NCI-H2029 (cell line): ENCODE measurements around the gene RNF208.

Experiments used
- DNase-seq: peaks from one replicate; lab custom pipeline; 2025; lab: John Stamatoyannopoulos, UW

RNF208 gene

DNA sequence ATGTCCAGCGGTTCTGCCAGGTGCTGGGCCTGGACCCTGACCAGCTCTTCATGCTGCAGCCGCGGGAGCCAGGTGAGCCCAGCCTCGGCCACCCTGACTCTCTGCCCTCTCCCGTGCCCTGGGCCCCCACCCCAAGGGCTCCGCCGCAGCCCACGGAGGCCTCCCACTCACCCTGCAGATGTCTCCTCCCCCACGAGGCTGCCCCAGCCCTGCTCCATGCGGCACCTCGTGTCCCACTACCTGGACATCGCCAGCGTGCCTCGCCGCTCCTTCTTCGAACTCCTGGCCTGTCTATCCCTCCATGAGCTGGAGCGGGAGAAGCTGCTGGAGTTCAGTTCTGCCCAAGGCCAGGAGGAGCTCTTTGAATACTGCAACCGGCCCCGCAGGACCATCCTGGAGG lies 7.4 kb downstream of the RNF208 start:
- no peak for DNase-seq

DNA sequence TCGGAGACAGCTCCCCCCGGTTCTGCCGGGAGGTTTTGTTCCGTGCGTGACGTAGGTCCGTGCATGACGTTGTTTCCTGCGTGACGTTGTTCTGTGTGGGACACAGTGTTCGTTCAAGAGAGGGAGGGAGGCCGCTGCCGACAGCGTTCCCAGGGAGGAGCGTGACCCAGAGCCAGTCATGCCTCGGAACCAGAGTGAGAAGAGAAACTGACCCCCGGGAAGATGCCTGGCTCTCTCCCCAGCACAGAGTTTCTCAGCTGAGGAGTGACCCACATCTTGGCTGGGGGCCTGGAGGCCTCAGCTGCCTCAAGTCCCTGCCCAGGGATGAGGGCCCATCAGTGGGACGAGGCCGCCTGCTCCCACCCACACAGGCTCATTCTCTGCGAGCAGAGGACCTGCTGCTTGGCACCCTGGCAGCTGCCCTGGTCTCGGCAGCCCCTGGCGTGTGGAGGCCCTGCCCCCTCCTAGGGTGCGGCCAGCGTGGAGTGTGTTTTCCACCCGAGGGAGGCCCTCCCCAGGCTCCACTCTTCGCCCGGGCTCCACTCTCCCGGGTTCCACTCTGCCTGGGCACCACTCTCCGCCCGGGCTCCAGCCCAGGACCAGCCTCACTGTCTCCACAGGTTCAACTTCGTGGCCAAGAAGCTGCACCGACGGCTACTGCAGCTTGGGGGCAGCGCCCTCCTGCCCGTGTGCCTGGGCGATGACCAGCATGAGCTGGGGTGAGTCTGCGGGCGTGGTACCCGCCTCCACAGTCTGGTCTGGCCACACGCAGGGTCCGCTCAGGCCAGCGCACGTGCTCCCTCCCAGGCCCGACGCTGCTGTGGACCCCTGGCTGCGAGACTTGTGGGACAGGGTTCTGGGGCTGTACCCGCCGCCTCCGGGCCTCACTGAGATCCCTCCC lies 8.6 kb downstream of the RNF208 start:
- no peak for DNase-seq

DNA sequence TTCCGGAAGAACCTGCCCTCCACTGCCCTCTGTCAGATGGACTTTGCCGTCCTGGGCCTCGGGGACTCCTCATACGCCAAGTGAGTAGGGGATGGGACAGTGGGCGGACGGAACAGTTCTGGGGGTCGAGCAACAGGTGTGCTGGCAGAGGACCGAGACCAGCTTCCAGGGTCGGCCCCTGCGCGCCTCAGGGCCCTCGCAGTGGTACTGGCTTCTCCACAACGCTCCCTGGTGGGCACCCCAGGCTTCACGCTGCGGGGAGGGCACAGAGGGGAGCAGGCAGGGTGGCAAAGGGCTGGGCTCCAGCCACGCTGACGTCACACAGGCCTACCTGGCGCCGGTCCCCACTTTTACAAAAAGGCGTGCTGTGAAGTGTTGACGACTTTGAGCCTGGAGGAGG lies 9.5 kb downstream of the RNF208 start:
- no peak for DNase-seq

DNA sequence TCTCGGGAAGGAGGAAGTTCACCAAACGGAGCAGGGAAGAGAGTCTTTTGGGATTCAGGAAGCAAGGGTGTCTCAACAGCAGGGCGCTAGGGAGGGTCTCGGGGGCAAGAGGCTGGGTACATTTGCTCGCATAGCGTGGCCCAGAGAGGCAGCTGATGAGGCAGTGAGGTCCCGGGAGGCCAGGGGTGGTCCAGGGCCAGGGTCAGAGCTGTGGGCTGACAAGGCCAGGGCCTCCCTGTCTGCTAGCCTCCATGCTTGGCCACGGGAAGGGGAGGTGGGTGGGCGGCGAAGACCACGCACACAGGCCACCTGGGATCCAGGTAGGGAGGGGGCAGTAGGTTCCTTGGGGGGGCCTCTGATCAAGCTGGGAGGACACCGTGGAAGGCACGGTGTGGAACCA lies 10.5 kb downstream of the RNF208 start:
- DNase-seq = no peak

DNA sequence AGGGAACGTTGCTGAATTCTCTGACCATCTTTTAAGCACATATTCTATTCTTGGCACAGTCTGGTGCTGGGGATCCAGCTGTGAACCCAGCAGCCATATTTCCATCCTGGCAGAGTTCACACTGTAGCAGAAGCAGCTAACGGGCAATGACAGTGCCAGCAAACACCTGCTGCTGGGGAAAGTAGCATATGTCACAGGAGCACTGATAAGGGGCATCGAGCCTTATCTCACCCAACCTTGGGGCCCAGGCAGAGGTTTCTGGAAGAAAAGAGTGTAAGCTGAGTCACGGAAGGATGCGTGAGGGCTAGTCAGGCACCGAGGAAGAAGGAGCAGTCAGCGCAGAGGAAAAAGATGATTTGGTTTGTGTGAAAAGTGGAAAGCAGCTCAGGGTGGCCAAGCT lies 15.4 kb downstream of the RNF208 start:
- no peak for DNase-seq

DNA sequence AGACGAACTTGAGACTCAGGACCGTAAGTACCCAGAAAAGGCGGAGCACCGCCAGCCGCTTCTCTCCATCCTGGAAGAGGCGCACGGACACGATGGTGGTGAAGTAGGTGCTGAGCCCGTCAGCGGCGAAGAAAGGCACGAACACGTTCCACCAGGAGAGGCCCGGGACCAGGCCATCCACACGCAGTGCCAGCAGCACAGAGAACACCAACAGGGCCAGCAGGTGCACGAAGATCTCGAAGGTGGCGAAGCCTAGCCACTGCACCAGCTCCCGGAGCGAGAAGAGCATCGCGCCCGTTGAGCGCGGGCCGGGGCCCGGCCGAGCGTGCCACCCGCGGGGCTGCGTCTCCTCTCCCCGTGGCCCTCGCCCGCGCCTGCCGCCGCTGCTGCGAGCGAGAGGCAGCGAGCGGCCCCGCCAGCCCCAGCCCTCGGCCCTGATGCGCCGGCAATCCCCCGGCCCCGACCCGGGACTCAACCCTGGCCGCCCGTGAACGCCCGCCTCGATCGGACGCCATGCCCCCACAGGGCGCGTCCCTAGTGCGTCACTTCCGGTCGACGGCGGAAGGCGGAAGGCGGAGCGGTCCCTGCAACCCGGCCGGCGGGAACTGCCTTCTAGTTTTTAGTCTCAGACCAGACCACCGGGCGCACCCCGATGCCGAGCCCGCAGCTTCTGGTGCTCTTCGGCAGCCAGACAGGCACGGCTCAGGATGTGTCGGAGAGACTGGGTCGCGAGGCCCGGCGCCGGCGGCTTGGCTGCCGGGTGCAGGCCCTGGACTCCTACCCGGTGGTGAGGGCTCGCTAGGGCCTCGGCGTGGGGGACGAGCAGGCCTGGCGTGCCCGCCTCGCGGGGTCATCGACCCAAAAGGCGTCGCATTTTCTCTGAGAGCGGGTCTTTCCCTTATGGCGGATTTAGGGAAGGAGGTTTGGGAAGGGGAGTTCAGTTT lies 16.6 kb downstream of the RNF208 start, which contains the start of the genes NDOR1 and TMEM203:
Gene NDOR1 (plus strand): TSS at position 575 of the 944 bp plus-strand sequence. CDS start 78 bp downstream, at position 653.
Gene TMEM203 (minus strand): TSS at position 523 of the 944 bp plus-strand sequence. CDS start 234 bp downstream, at position 289.
- peak; percentile 88 for DNase-seq

DNA sequence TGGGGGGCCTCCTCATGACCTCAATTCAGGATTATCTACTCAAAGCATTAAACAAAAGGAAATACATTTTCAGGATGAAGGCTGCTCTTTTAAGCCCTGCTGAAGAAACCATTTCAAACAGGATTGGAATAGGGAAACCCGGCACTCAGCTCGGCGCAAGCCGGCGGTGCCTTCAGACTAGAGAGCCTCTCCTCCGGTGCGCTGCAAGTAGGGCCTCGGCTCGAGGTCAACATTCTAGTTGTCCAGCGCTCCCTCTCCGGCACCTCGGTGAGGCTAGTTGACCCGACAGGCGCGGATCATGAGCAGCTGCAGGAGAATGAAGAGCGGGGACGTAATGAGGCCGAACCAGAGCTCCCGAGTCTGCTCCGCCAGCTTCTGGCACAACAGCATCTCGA lies 17.3 kb downstream of the RNF208 start:
- no peak for DNase-seq

DNA sequence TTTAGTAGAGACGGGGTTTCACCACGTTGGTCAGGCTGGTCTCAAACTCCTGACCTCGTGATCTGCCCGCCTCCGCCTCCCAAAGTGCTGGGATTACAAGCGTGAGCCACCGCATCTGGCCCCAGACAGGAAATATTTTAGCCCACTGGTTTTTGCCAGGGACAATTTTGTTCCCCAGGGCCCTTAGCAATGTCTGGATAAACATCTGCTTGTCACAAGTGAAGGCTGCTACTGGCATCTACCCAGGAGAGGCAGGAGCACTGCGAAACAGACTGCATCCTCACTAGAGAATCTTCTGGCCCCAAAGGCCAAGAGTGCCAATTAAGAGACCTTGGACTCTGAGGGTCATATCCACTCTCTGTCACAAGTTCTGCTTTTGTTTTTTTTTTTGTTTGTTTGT lies 19.1 kb downstream of the RNF208 start:
- no peak for DNase-seq

DNA sequence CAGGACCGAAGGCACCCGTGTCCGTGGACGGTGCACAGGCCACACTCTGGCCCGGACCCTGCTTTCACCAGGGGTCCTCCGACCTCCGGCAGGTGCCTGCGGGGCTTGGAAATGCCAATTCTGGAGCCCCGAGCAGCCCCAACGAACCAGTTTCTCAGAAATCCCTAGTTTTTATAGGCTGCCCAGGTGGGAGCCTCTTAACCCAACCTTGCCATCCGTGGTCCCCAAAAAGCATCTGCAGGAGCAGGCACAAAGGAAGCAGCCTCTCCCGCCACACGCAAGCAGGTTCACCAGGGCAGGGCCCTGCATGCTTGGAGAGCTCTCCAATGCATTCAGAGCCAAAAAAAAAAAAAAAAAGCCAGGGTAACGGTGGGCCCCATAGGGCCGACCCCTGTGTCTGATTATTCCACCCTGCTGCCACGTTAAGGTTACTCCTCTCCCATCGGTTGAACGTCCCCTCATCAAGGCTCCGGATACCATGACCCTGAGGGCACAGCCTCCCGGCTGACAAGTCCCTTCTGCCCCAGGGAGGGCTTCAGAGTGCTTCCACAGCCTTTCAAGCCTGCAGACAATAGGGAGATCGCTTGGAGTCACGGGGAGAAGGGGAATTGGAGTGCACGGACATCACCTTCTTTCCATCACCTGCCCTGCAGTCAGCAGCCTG lies 20.7 kb downstream of the RNF208 start:
- DNase-seq = no peak

DNA sequence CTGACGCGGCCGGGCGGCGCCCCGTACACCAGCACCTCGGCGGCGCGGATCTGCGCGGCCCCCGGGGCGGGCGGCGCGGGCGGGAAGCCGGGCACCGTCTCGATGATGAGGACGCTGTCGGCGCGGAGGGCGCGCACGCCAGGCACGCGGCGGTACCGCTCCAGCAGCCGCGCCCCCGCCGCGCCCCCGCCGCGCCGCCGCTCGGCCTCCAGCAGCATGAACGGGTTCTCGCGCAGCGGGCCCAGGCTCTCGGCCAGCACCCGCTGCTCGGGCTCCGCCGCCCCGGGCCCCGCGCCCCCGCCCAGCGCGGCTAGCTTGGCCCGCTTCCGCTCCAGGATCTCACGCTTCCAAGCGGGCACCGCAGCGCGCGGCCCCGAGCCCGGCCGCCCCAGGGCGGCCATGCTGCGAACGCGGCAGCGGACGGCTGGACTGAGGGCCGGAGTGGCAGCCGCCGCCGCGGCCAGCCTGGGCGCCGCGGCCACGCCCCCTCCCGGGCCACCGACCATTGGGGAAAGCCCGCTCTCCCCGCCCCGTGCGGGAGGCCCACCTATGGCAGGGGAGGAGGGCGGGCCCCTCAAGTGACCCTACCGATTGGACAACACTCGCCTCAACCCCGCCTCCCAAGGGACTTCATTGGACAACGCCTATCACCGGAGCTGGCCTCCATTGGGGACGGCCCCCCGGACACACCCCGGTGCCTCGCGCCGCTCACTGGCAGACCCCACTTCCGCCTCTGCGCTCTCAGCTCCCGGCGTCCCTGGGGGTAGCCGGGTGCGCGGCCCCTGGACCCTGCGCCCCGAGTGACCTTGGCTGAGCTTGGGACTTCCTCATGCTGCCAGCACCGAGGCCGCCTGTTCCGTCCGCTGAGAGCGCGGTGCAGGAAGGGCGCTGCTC lies 21.5 kb downstream of the RNF208 start, which contains the start of gene TPRN:
Gene TPRN (minus strand): TSS at position 431 of the 894 bp plus-strand sequence. CDS start 30 bp downstream, at position 401.
- DNase-seq = peak; percentile 99

DNA sequence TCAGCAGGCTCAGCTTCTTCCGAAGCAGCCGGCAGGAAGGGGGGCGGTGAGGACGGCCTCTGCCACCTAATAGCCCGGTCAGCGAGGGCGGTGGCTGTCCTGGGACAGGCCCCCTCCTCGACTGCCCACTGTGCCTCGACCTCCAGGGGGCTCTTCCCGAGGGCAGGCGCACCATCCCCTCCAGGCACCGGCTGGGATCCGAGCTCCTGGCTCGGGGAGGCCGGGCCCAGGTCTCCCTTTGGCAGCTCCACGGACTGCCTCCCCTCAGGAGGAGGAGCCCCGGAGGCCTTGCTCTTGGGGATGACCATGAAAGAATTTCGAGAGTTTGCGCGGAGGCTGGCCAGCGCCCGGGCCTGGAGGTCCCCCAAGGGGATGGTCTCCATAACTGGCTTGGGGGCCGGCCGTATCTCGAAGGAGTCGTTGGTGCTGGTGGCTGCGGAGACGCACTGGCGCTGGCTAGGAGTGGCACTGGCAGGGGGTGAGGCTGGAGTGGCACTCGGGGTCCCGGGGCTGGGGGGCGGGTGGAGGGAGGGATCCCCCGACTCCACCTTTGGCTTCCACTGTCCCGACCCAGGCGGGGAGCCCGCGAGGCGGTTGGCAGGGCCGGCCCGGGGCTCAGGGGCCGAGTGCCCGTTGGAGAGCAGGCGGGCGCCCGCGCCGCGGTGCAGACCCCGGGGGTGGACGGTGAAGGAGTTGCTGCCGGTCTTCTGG lies 22.5 kb downstream of the RNF208 start:
- no peak for DNase-seq

DNA sequence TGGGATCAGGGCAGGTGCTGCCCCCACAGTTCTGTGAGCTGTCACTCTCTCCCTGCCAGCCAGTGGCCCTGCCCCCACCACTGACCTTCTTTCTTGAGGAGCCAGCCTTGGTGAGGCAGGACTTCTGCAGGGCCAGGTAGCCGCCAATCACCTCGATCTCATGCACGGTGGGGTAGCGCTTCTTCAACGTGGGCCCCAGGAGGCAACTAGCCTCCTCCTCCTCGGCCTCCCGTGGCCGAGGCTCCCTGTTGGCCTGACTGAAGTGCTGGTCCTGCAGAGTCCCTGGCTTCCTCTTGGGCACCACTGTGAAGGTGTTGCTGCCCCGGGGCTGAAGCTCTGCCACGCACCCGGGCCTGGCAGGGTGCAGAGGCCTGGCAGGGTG lies 23.1 kb downstream of the RNF208 start:
- no peak for DNase-seq

DNA sequence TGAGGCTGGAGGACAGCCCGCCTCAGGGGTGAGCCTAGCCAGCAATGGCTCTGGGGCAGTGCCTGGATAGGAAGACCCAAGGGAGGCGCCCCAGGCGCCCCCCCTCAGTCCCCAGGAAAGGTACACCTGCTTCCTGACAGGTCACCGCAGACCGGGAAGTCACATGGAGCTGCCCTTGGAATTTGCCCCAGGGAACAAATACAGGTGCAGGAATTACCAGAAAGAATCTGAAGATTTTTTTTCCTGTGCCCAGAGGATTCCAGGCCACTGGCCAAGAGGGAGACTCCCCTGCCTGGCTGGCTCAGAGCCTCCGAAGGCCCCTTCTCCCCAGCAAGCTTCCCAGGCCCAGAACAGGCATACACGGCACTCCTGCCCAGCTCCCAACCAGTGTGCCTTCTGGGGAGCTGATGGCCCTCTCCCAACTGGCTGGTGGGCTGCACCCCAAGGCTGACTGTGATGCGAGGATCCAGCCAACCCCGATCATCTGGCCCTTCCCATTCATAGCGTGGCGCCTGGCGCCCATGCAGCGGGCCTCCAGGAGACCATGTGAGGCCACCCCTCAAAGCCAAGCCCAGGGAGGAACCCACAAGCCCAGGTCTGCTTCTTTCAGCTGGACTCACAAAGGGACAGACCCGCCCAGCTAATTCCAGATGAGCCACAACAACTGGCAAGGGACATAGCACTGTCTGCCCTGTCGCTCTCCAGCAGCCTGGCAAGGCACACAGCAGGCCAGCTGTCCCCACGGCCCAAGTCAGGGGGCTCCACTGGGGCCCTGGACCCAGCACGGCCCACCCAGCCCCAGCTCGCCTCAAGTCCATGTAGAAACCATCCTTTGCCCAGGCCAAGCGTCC lies 23.8 kb downstream of the RNF208 start:
- DNase-seq = peak; percentile 57

DNA sequence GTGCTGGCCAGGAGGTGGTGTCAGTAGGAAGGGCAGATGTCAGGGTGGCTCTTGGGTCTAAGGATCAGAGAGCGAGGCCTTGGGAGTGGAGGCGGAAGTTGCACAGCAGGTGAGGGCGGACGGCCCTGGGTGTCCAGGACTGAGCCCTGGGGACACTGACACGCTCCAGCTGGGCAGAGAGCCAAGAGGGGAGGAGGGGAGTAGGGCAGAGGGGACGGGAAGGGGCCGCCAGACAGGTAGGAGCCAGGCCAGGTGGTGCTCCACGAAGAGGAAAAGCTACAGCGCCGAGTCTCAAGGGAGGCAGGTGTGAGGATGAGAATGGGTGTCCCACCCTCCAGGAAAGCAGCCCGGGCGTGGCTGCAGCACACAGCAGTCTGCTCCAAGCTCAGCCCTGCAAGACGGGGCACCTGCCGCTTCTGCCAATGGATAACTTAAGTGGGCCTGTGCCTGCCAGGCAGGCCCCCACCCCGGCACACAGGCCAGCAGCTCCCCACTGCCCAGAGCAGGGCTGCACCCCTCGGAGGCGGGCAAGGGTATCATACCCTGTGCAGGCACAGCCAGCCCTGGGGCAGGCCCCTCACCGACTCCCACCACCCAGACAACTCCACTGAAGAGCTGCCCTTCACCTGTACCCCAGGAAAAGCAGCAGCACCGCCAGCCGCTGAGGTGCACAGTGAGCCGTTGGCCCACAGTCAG lies 26.4 kb downstream of the RNF208 start:
- DNase-seq = peak; percentile 98

DNA sequence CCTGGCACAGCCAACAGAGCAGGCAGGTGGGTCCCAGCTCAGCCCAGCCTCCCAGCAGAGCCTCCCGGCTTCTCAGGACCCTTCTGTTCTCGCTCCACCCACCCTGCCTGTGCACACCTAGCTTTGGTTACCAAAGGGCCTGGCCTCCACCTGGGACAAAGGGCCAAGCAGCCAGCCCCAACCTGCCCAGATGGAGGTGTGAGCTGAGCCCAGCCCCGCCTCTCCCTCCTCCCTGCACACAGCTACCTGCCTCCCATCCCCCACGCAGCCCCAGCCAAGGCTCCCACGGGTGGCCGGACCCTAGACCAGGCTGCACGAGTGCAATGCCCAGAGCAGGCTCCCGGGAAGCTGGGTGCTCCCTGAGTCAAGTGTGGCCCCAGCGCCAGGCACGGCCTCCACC lies 27.1 kb downstream of the RNF208 start:
- DNase-seq = peak; percentile 78

DNA sequence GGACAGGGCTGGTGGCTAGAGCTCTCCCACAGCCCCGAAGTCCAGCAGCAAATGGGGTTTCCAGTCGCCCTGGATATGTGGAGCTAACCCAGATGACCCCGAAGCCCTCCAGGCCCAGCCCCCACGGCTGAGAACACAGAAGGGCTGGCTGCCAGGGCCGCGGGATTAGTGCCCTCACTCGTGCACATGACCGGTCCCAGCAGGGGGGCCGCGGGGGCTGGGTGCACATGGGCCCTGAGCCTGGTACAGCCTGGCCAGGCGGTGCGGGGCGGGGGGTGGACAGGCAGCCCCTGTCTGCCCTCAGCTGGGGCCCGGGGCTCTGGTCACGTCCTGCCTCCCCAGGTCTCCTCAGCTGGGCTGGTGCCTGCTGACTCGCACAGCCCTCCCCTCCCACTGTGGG lies 27.7 kb downstream of the RNF208 start:
- no peak for DNase-seq

DNA sequence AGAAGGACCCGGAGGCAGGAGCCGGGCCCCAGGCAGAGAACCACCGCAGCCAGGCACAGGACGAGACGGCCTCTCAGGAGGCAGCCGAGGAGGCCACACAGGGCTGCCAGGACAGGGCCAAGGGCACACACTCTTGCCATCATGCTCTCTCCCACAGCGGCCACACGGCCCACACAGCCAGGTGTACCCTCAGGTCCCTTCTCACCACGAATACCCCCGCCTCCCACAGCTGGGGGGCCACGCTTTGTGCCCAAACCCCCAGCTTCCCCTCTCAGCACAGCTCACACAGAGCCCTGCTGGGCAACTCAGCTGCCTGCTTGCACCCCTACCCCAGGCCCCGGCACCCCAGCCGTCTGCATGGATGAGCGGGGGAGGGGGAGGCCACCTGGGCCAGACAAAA lies 28.3 kb downstream of the RNF208 start:
- no peak for DNase-seq

DNA sequence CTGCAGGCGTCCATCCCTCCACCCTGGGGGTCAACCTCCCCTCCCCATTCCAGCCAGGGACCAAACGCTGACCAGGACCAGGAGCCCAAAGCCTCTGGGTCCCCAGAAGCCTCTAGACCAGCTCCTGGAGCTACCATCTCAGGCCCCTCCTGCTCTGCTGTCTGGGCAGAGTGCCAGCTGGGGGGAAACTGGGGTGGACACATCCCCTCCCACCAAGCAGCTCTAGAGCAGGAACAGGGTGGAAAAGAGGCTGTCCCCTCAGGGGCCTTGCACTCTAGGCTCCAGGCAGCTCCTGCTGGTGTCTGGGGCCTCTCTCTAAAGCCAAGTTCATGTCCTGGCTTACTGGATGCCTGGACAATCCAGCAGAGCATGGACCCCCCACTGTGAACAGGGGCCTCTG lies 29.2 kb downstream of the RNF208 start:
- DNase-seq = no peak

DNA sequence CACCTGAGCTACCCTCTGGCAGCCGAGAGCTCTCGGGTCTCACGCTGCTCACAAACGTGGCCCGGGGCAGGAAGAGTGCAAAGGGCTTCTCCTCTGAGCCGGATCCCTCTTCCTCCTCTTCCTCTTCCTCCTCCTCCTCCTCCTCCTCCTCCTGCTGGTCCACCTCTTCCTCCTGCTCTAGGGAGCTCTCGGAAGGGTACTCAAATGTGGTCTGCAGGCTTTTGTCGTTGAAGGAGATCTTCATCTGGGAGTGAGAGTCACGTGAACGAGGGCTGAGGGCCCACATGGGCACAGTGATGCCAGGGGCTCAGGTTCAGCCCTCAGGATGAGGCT lies 29.6 kb downstream of the RNF208 start:
- no peak for DNase-seq
